ENCODE results near the gene SH3BGRL2. TPM values are rescaled to one million over a fixed set of nuclear protein-coding genes. Genes with fewer than 3 reads are reported as not detected.

The SH3BGRL2 gene
- total RNA-seq, 1 experiment from 2014 or later = 5.2 TPM

DNA sequence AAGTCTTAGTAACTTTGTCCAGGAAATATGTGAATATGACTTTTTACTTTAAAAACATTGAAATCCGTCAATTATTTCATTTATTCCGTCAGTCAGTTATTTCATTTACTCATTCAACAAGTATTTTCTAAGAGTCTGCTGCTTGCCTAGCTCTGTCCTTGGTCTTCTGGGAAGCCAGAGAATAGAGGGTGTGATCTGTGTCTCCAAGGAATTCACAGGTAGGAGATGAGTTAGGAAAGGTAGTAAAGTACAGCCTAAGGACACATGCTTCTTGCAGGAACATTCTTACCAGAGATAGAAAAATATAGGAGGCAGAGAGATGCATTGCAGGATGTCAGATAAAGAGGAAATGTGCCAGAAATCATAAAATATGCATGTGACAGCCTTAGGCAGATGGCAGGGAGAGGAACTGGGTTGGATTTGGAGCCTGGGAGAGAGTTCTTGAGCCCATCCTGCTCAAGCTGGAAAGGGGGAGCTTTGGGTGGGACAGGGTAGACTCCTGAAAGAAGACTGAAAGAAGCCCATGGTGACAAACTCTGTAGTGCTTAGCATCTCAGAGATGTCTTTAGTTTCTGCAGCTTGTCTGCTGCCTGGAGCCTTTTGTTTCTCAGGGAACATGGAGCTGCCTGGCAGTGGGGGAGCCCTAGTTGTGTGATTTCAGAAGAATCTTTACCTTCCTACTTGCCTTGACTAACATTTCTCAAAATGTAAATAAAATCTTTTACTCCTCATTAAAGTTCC lies 3.5 kb downstream of the SH3BGRL2 start:
- Histone ChIP-seq H3K4me1 (ENCODE audit: control insufficient read depth in 1 of 2, insufficient read depth in 2 of 2, low read length in 2 of 2) (peaks cover 6 to 17% of the 10 kb centered on the region in 2 experiments; a peak in 3 of 4 replicates), H3K9me3 (ENCODE audit: control insufficient read depth in 1 of 2, insufficient read depth in 1 of 2, low read depth in 1 of 2, low read length in 2 of 2) (no peaks in the 10 kb centered on the region), H3K4me3 (replicated peaks in 1 of 2; ENCODE audit: low read depth in 1 of 2, low read length in 2 of 2) (no peak overlapping the region), H3K27me3 (ENCODE audit: insufficient read depth, low read length) (no peaks in the 10 kb centered on the region; the same call in 1 of the 2 replicates), H3K79me2 (ENCODE audit: insufficient read depth, low read length) (no peaks in the 10 kb centered on the region), H3K27ac (ENCODE audit: low read depth, low read length) (no peak overlapping the region), H2AFZ (ENCODE audit: low read depth, low read length, poor library complexity, severe bottlenecking) (no peak overlapping the region), H3K9ac (ENCODE audit: low read length) (no peak overlapping the region), H3K9me2 (ENCODE audit: insufficient read depth) (no peaks in the 10 kb centered on the region), H3K36me3 (ENCODE audit: control insufficient read depth in 1 of 2, insufficient read depth in 2 of 2, low read length in 2 of 2) (no peaks in the 10 kb centered on the region), H3K4me2 (ENCODE audit: low read length) (no peak overlapping the region), H4K20me1 (ENCODE audit: insufficient read depth) (no peaks in the 10 kb centered on the region)
- no TSS peak for BruUV-seq (replicated peaks)
- TF ChIP-seq POLR2A (IDR thresholded peaks at IDR 0.05; ENCODE audit: borderline replicate concordance, extremely low read depth, insufficient read depth, insufficient read length) (no peak), JUND (IDR thresholded peaks at IDR 0.05) (no peak), POLR2AphosphoS5 (IDR thresholded peaks at IDR 0.05; ENCODE audit: low read depth, low read length) (no peak), ZFX (IDR thresholded peaks at IDR 0.05) (no peak), TCF7L2 (IDR thresholded peaks at IDR 0.05; ENCODE audit: borderline replicate concordance, extremely low read depth, insufficient read depth, insufficient read length) (no peak), CEBPB (IDR thresholded peaks at IDR 0.05; ENCODE audit: low read depth) (no peak), CBX3 (IDR thresholded peaks at IDR 0.05; ENCODE audit: low read depth) (no peak), SIN3A (IDR thresholded peaks at IDR 0.05; ENCODE audit: low read depth) (no peak), SP1 (IDR thresholded peaks at IDR 0.05; ENCODE audit: low read depth) (no peak), ZNF274 (IDR thresholded peaks at IDR 0.05; ENCODE audit: low read depth, low read length) (no peak), EGR1 (IDR thresholded peaks at IDR 0.05; ENCODE audit: low read depth) (no peak), ELF1 (IDR thresholded peaks at IDR 0.05; ENCODE audit: borderline replicate concordance, low read depth) (no peak), SRF (IDR thresholded peaks at IDR 0.05; ENCODE audit: low read depth) (no peak), RAD21 (IDR thresholded peaks at IDR 0.05; ENCODE audit: low read depth) (no peak), EZH2phosphoT487 (IDR thresholded peaks at IDR 0.05; ENCODE audit: borderline replicate concordance) (no peak), YY1 (IDR thresholded peaks at IDR 0.05; ENCODE audit: extremely low read depth, insufficient replicate concordance, low read depth, low read length) (no peak)
- TF ChIP-seq, protein P1, sequence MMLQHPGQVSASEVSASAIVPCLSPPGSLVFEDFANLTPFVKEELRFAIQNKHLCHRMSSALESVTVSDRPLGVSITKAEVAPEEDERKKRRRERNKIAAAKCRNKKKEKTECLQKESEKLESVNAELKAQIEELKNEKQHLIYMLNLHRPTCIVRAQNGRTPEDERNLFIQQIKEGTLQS (IDR thresholded peaks at IDR 0.05) = no peak
- TF ChIP-seq, protein P2, sequence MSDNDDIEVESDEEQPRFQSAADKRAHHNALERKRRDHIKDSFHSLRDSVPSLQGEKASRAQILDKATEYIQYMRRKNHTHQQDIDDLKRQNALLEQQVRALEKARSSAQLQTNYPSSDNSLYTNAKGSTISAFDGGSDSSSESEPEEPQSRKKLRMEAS (IDR thresholded peaks at IDR 0.05) = no peak
- TF ChIP-seq, protein P3, sequence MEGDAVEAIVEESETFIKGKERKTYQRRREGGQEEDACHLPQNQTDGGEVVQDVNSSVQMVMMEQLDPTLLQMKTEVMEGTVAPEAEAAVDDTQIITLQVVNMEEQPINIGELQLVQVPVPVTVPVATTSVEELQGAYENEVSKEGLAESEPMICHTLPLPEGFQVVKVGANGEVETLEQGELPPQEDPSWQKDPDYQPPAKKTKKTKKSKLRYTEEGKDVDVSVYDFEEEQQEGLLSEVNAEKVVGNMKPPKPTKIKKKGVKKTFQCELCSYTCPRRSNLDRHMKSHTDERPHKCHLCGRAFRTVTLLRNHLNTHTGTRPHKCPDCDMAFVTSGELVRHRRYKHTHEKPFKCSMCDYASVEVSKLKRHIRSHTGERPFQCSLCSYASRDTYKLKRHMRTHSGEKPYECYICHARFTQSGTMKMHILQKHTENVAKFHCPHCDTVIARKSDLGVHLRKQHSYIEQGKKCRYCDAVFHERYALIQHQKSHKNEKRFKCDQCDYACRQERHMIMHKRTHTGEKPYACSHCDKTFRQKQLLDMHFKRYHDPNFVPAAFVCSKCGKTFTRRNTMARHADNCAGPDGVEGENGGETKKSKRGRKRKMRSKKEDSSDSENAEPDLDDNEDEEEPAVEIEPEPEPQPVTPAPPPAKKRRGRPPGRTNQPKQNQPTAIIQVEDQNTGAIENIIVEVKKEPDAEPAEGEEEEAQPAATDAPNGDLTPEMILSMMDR (IDR thresholded peaks at IDR 0.05 in 2 of 3, conservative IDR thresholded peaks at IDR 0.05 in 1 of 3; ENCODE audit: borderline replicate concordance in 1 of 3, insufficient read depth in 1 of 3, low read depth in 2 of 3, low read length in 2 of 3) = no peak
- ChIA-PET RAD21 (ENCODE audit: low non-redundant PET in 1 of 2, low total read pairs in 2 of 2, uncharacterized antibody in 2 of 2, unreplicated experiment in 2 of 2) (no interaction called here), CTCF (no interaction called here), POLR2A (no interaction called here)
- intact Hi-C loops (cut with micrococcal nuclease) = no loop called here
- DNase-seq (ENCODE audit: low read depth, low spot score) = no peak
- ATAC-seq = no peak

Measured in HCT116 (cell line).